Upper lobe of left lung (tissue), 6 donors: Measurements from ENCODE around the gene ZNF319. TPM values are rescaled to one million over a fixed set of nuclear protein-coding genes. Genes with fewer than 3 reads are reported as not detected.
A peak's percentile ranks its signal among the peaks of the same experiment; 100 is the strongest.

ENCODE experiments used
- ATAC-seq, 2 donors: fragments of 200-7000 bp; cut with Tn5 transposase; one replicate each; pipeline ENCODE4 v1.9.1; 2022; ENCODE audit warnings: mild to moderate bottlenecking in 2 of 2, moderate library complexity in 2 of 2; ENCODE audit not compliant: low FRiP score in 2 of 2
- DNase-seq, 2 donors: peaks; one replicate each; pipeline ENCODE4 v3.0.0-alpha.2; 2019 to 2020
- H3K27ac ChIP-seq, 4 donors: fragments of 200-600 bp; sonication (generic); one replicate each; pipeline ENCODE4 v1.5.1; 2016 to 2019
- H3K27me3 ChIP-seq, 4 donors: fragments of 200-600 bp; sonication (generic); one replicate each; pipeline ENCODE4 v1.5.1; 2017 to 2019
- H3K36me3 ChIP-seq, 4 donors: fragments of 200-600 bp; sonication (generic); one replicate each; pipeline ENCODE4 v1.5.1; 2016 to 2019
- H3K4me1 ChIP-seq, 4 donors: fragments of 200-600 bp; sonication (generic); one replicate each; pipeline ENCODE4 v1.5.1; 2018 to 2019
- H3K4me3 ChIP-seq, 4 donors: fragments of 200-600 bp; sonication (generic); one replicate each; pipeline ENCODE4 v1.5.1; 2017 to 2019; ENCODE audit warnings: mild to moderate bottlenecking in 2 of 4, moderate library complexity in 1 of 4
- H3K9me3 ChIP-seq, 4 donors: fragments of 200-600 bp; sonication (generic); one replicate each; pipeline ENCODE4 v1.5.1; 2018 to 2019
- CTCF ChIP-seq, 6 experiments: fragments of 450-650 bp in 4 of 6; fragments of 200-600 bp in 2 of 6; sonication (generic) in 2 of 6; IDR thresholded peaks; one replicate each; pipeline ENCODE4 v1.5.1; 2016 to 2019; ENCODE audit warnings: antibody characterized with exemption in 6 of 6
- EP300 ChIP-seq, 4 donors: sonication (generic); formaldehyde crosslinking; IDR thresholded peaks; one replicate each; pipeline ENCODE4 v1.5.1; 2017; ENCODE audit warnings: antibody characterized with exemption in 4 of 4, control low read depth in 2 of 4
- POLR2A ChIP-seq, 4 donors: fragments of 450-650 bp; IDR thresholded peaks; one replicate each; pipeline ENCODE4 v1.5.1; 2016 to 2017; ENCODE audit warnings: antibody characterized with exemption in 4 of 4, mild to moderate bottlenecking in 2 of 4
- POLR2AphosphoS5 ChIP-seq, 2 donors: sonication (generic); formaldehyde crosslinking; IDR thresholded peaks; one replicate each; pipeline ENCODE4 v1.5.1; 2017; ENCODE audit warnings: antibody characterized with exemption in 2 of 2
- WGBS, 2 donors: methylation state at CpG; one replicate each; pipeline ENCODE4 v1.1.5; 2017 to 2018; 5-methylcytosine and 5-hydroxymethylcytosine counted together
- total RNA-seq, 6 donors: library from RNA; depleted of rRNA in 4 of 6; stranded (reverse); fragments of >200 nt in 4 of 6; gene quantifications; one replicate each; pipeline versions ENCODE4 v1.1.0 to v1.2.1, GENCODE V29; 2016 to 2021
- donor health status: DM: no; HTN: no; CAD: no; lungs with moderate emphysema.
- donor health status: DM: no; HTN: yes; CAD: no; lungs with severe emphysema.

The ZNF319 gene
- total RNA-seq, 6 donors from 2014 or later = 8.0 to 28.3 (median 13.3) TPM

GRCh38 chr16:57959804-57960203 lies 40.7 kb downstream of the ZNF319 start:
- WGBS, 2 donors = 83 to 96% methylated on average over 4 to 11 of the region's 11 CpGs
- H3K4me3 ChIP-seq = no peak overlapping the region
- H3K36me3 ChIP-seq = no peaks in the 10 kb centered on the region
- H3K9me3 ChIP-seq = no peaks in the 10 kb centered on the region
- TF ChIP-seq EP300 (IDR thresholded peaks at IDR 0.05) (no peak), POLR2A (IDR thresholded peaks at IDR 0.05) (no peak), CTCF (IDR thresholded peaks at IDR 0.05) (no peak), POLR2AphosphoS5 (IDR thresholded peaks at IDR 0.05) (no peak)
- DNase-seq (peak in 1 of 2 donors; percentile 53), ATAC-seq (no peak)
- H3K27ac ChIP-seq = no peak overlapping the region
- H3K27me3 ChIP-seq = no peaks in the 10 kb centered on the region
- peaks cover 0 to 24% (median 0%) of the 10 kb centered on the region in 4 donors for H3K4me1 ChIP-seq

- Histone ChIP-seq H3K9me3 (no peaks in the 10 kb centered on the region), H3K4me1 (peaks cover 0 to 24% (median 0%) of the 10 kb centered on the region in 4 donors), H3K27ac (no peak overlapping the region), H3K4me3 (no peak overlapping the region), H3K27me3 (no peaks in the 10 kb centered on the region), H3K36me3 (no peaks in the 10 kb centered on the region)
- WGBS, 2 donors = 65 to 73% methylated on average over 8 of the region's 8 CpGs
- no peak for TF ChIP-seq POLR2AphosphoS5 (IDR thresholded peaks at IDR 0.05)
- TF ChIP-seq EP300 (IDR thresholded peaks at IDR 0.05) = no peak
- no peak for TF ChIP-seq POLR2A (IDR thresholded peaks at IDR 0.05)
- TF ChIP-seq CTCF (IDR thresholded peaks at IDR 0.05) = no peak
- no peak for ATAC-seq
- DNase-seq = no peak
Measured at GRCh38 chr16:57959121-57959520, 41.4 kb downstream of the ZNF319 start.

GRCh38 chr16:57958544-57958943 lies 41.9 kb downstream of the ZNF319 start:
- no peaks in the 10 kb centered on the region for H3K36me3 ChIP-seq
- H3K4me1 ChIP-seq = peaks cover 0 to 24% (median 0%) of the 10 kb centered on the region in 4 donors
- TF ChIP-seq POLR2AphosphoS5 (IDR thresholded peaks at IDR 0.05) = no peak
- TF ChIP-seq EP300 (IDR thresholded peaks at IDR 0.05) = no peak
- no peak for TF ChIP-seq CTCF (IDR thresholded peaks at IDR 0.05)
- TF ChIP-seq POLR2A (IDR thresholded peaks at IDR 0.05) = no peak
- peak overlapping the region in 1 of 4 donors; percentile 9 for H3K27ac ChIP-seq
- H3K4me3 ChIP-seq = no peak overlapping the region
- ATAC-seq (no peak), DNase-seq (no peak)
- 61 to 72% methylated on average over 5 to 6 of the region's 6 CpGs for WGBS, 2 donors
- no peaks in the 10 kb centered on the region for H3K27me3 ChIP-seq
- no peaks in the 10 kb centered on the region for H3K9me3 ChIP-seq

GRCh38 chr16:57957673-57958392 lies 42.6 kb downstream of the ZNF319 start:
- peak overlapping the region in 3 of 4 donors; percentile 9 to 49 (median 32) for H3K27ac ChIP-seq
- H3K27me3 ChIP-seq = no peaks in the 10 kb centered on the region
- H3K4me3 ChIP-seq = no peak overlapping the region
- 72 to 89% methylated on average over 6 to 8 of the region's 8 CpGs for WGBS, 2 donors
- no peak for ATAC-seq
- TF ChIP-seq EP300 (IDR thresholded peaks at IDR 0.05) (no peak), POLR2A (IDR thresholded peaks at IDR 0.05) (no peak), POLR2AphosphoS5 (IDR thresholded peaks at IDR 0.05) (no peak), CTCF (IDR thresholded peaks at IDR 0.05) (no peak)
- DNase-seq = no peak
- H3K36me3 ChIP-seq = no peaks in the 10 kb centered on the region
- H3K9me3 ChIP-seq = no peaks in the 10 kb centered on the region
- H3K4me1 ChIP-seq = peaks cover 0 to 24% (median under 1%) of the 10 kb centered on the region in 4 donors
